ENCODE results near the gene SAG. TPM values are rescaled to one million over a fixed set of nuclear protein-coding genes. Genes with fewer than 3 reads are reported as not detected.

Gene SAG
- total RNA-seq, 1 donor from 2014 or later, result 0.04 TPM

DNA sequence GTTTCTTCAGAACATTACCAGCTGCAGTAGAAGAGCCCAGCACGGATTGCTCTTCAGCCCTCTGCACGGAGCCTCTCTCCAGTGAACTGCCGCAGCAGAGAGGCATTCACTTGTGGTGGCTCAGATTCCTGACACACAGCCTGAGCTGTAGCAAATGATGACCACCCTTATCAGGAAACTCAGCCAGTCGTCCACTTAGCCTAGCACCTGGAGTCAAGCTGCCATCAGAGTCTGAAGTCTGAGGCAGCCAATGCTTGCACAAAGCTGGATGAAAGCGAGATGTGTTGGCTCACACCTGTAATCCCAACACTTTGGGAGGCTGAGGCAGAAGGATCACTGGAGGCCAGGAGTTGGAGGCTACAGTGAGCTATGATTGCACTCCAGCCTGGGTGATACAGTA is 11.7 kb upstream of the SAG start:
- ATAC-seq (ENCODE audit: low read depth) (no peak), DNase-seq (no peak)
- intact Hi-C loops (cut with micrococcal nuclease), result loop anchor here (5.0 kb wide), 1 partner anchor 56 kb away; the partner anchor contains the start of gene DGKD
- Mint-ChIP-seq H3K4me1 (no peaks in the 10 kb centered on the region), H3K4me3 (no peak overlapping the region), H3K9me3 (no peaks in the 10 kb centered on the region), H3K36me3 (ENCODE audit: low read depth) (peaks cover 55% of the 10 kb centered on the region), H3K27me3 (no peaks in the 10 kb centered on the region), H3K27ac (no peak overlapping the region)
- POLR2A ChIA-PET, result interaction anchor here (0.7 kb wide), 1 partner anchor 115 kb away, joined by 4 read pairs; no protein-coding TSS in a partner anchor
- CTCF ChIA-PET, result no interaction called here
- TF ChIP-seq, protein P1, sequence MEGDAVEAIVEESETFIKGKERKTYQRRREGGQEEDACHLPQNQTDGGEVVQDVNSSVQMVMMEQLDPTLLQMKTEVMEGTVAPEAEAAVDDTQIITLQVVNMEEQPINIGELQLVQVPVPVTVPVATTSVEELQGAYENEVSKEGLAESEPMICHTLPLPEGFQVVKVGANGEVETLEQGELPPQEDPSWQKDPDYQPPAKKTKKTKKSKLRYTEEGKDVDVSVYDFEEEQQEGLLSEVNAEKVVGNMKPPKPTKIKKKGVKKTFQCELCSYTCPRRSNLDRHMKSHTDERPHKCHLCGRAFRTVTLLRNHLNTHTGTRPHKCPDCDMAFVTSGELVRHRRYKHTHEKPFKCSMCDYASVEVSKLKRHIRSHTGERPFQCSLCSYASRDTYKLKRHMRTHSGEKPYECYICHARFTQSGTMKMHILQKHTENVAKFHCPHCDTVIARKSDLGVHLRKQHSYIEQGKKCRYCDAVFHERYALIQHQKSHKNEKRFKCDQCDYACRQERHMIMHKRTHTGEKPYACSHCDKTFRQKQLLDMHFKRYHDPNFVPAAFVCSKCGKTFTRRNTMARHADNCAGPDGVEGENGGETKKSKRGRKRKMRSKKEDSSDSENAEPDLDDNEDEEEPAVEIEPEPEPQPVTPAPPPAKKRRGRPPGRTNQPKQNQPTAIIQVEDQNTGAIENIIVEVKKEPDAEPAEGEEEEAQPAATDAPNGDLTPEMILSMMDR (IDR thresholded peaks at IDR 0.05), result no peak

DNA sequence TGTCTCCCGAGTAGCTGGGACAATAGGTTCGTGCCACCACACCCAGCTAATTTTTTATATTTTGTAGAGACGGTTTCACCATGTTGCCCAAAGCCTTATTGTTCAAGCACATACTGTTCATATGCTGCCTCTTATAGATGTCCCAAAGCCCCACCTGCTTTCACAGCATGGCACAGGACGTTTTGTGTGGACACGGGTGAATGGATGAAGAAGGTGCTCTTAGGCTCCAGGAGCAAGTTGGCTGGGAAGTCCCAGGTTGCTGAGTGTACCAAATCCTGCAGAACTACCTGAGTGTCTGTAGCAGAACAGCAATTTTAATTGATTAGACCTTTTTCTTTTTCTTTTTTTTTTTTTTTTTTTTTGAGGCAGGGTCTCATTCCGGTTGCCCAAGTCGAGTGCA is 10.5 kb upstream of the SAG start:
- Mint-ChIP-seq H3K4me3 (no peak overlapping the region), H3K27ac (no peak overlapping the region), H3K27me3 (no peaks in the 10 kb centered on the region), H3K9me3 (no peaks in the 10 kb centered on the region), H3K36me3 (ENCODE audit: low read depth) (peaks cover 43% of the 10 kb centered on the region), H3K4me1 (no peaks in the 10 kb centered on the region)
- DNase-seq (no peak), ATAC-seq (ENCODE audit: low read depth) (no peak)
- TF ChIP-seq, protein P1 (IDR thresholded peaks at IDR 0.05), result no peak
- POLR2A ChIA-PET, result interaction anchor here (0.7 kb wide), 2 partner anchors 69 to 474 kb away, joined by 10 read pairs; no protein-coding TSS in a partner anchor
- intact Hi-C loops (cut with micrococcal nuclease), result loop anchor here (5.0 kb wide), 1 partner anchor 55 kb away; the partner anchor contains the start of gene DGKD
- CTCF ChIA-PET, result no interaction called here

DNA sequence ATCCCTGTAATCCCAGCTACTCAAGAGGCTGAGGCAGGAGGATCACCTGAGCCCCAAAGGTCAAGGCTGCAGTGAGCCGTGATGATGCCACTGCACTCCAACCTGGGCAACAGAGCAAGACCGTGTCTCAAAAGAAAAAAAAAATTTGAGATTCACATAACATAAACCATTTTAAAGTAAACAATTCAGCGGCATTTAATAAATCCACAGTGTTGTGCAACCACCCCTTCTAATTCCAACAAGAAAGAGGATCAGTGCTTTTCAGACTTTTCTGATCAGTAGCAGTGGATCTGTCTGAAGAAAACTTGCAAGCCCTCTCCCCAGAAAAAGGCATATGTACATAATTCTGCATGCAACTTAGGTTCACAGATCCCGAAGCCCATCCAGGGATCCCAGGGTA is 7.2 kb upstream of the SAG start:
- no peak overlapping the region for H3K4me3 Mint-ChIP-seq
- H3K27me3 Mint-ChIP-seq, result no peaks in the 10 kb centered on the region
- ChIA-PET POLR2A (no interaction called here), CTCF (no interaction called here)
- no peaks in the 10 kb centered on the region for H3K4me1 Mint-ChIP-seq
- intact Hi-C loops (cut with micrococcal nuclease), result no loop called here
- no peaks in the 10 kb centered on the region for H3K9me3 Mint-ChIP-seq
- ATAC-seq (ENCODE audit: low read depth) (no peak), DNase-seq (no peak)
- no peak overlapping the region for H3K27ac Mint-ChIP-seq
- peaks cover 10% of the 10 kb centered on the region for H3K36me3 Mint-ChIP-seq (ENCODE audit: low read depth)
- TF ChIP-seq, protein P1 (IDR thresholded peaks at IDR 0.05), result no peak

GRCh38 chr2:233301248-233301647 is 6.4 kb upstream of the SAG start:
- Mint-ChIP-seq H3K36me3 (ENCODE audit: low read depth) (peaks cover 2% of the 10 kb centered on the region), H3K4me3 (no peak overlapping the region), H3K27ac (no peak overlapping the region), H3K27me3 (no peaks in the 10 kb centered on the region), H3K4me1 (no peaks in the 10 kb centered on the region), H3K9me3 (no peaks in the 10 kb centered on the region)
- DNase-seq (no peak), ATAC-seq (ENCODE audit: low read depth) (no peak)
- ChIA-PET CTCF (no interaction called here), POLR2A (no interaction called here)
- TF ChIP-seq, protein P1 (IDR thresholded peaks at IDR 0.05), result no peak
- intact Hi-C loops (cut with micrococcal nuclease), result no loop called here

DNA sequence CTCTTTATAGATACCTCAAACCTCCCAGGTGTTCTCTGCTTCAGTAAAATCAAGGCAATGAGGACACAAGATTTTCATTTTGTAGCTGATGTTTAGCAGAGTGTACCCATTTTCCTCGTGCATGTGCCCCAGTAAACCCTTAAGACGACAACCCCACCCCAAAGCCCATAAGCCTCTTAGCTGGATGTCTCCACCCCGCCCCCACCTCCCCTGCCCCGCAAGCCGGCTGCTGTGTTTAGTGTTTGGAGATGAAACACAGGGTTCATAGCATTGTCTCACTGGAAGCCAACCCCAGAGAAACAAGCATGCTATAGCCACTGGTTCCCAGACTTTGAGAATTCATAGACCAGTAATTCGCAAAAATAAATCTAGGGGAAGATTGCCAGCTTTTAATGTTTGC is 5.8 kb upstream of the SAG start:
- no peak overlapping the region for H3K4me3 Mint-ChIP-seq

More for the DNA sequence above, 5.8 kb upstream of the SAG start:
- CTCF ChIA-PET, result interaction anchor here (1.3 kb wide), 1 partner anchor 55 kb away, joined by 4 read pairs; no protein-coding TSS in a partner anchor
- H3K4me1 Mint-ChIP-seq, result no peaks in the 10 kb centered on the region
- TF ChIP-seq, protein P1 (IDR thresholded peaks at IDR 0.05), result no peak
- H3K36me3 Mint-ChIP-seq (ENCODE audit: low read depth), result no peaks in the 10 kb centered on the region
- H3K27ac Mint-ChIP-seq, result no peak overlapping the region
- intact Hi-C loops (cut with micrococcal nuclease), result no loop called here
- ATAC-seq (ENCODE audit: low read depth) (no peak), DNase-seq (no peak)
- POLR2A ChIA-PET, result no interaction called here
- no peaks in the 10 kb centered on the region for H3K27me3 Mint-ChIP-seq
- no peaks in the 10 kb centered on the region for H3K9me3 Mint-ChIP-seq
